ENCODE measurements around the gene UGT3A2. TPM values are rescaled to one million over a fixed set of nuclear protein-coding genes. Genes with fewer than 3 reads are reported as not detected.

The UGT3A2 gene
- total RNA-seq (2014; rRNA removed; shearing (Covaris generic)), result 0.12 and 0.34 TPM in 2 replicates

- DNase-seq (ENCODE audit: low read depth), result peak; percentile 14
Measured at GRCh38 chr5:36066540-36067210, at the start of gene UGT3A2. UGT3A2 (minus strand) TSS chr5:36066882; CDS start chr5:36066789, 93 bp downstream.

- DNase-seq (ENCODE audit: low read depth), result no peak
Measured at GRCh38 chr5:36111238-36111637, 44.6 kb upstream of the UGT3A2 start.

GRCh38 chr5:36108758-36109460 is 42.2 kb upstream of the UGT3A2 start:
- DNase-seq (ENCODE audit: low read depth), result peak; percentile 55

GRCh38 chr5:36105819-36106218 is 39.1 kb upstream of the UGT3A2 start:
- no peak for DNase-seq (ENCODE audit: low read depth)

- DNase-seq (ENCODE audit: low read depth), result no peak
Measured at GRCh38 chr5:36099748-36100147, 33.1 kb upstream of the UGT3A2 start.

- DNase-seq (ENCODE audit: low read depth), result no peak
Measured at GRCh38 chr5:36096486-36096885, 29.8 kb upstream of the UGT3A2 start.

- DNase-seq (ENCODE audit: low read depth), result peak; percentile 58
Measured at GRCh38 chr5:36089989-36090388, 23.3 kb upstream of the UGT3A2 start.

- peak; percentile 73 for DNase-seq (ENCODE audit: low read depth)
Measured at GRCh38 chr5:36079200-36079781, 12.6 kb upstream of the UGT3A2 start.

- no peak for DNase-seq (ENCODE audit: low read depth)
Measured at GRCh38 chr5:36078430-36078829, 11.7 kb upstream of the UGT3A2 start.

- peak; percentile 40 for DNase-seq (ENCODE audit: low read depth)
Measured at GRCh38 chr5:36073595-36074216, 7.0 kb upstream of the UGT3A2 start.

- peak; percentile 69 for DNase-seq (ENCODE audit: low read depth)
Measured at GRCh38 chr5:36070687-36071571, 4.2 kb upstream of the UGT3A2 start.

GRCh38 chr5:36068751-36069281 is 2.1 kb upstream of the UGT3A2 start:
- no peak for DNase-seq (ENCODE audit: low read depth)

GRCh38 chr5:36066001-36066539 is 612 bp downstream of the UGT3A2 start:
- DNase-seq (ENCODE audit: low read depth), result no peak

- peak; percentile 18 for DNase-seq (ENCODE audit: low read depth)
Measured at GRCh38 chr5:36060420-36060887, 6.2 kb downstream of the UGT3A2 start.

GRCh38 chr5:36059571-36060419 is 6.9 kb downstream of the UGT3A2 start:
- DNase-seq (ENCODE audit: low read depth), result peak; percentile 69

- no peak for DNase-seq (ENCODE audit: low read depth)
Measured at GRCh38 chr5:36058776-36059175, 7.9 kb downstream of the UGT3A2 start.

- peak; percentile 12 for DNase-seq (ENCODE audit: low read depth)
Measured at GRCh38 chr5:36057386-36057785, 9.3 kb downstream of the UGT3A2 start.

GRCh38 chr5:36056422-36056821 is 10.3 kb downstream of the UGT3A2 start:
- no peak for DNase-seq (ENCODE audit: low read depth)

GRCh38 chr5:36055984-36056383 is 10.7 kb downstream of the UGT3A2 start:
- no peak for DNase-seq (ENCODE audit: low read depth)

- DNase-seq (ENCODE audit: low read depth), result peak; percentile 50
Measured at GRCh38 chr5:36054647-36055046, 12.0 kb downstream of the UGT3A2 start.

All from M059J (cell line).